ENCODE results near the gene MRE11. TPM values are rescaled to one million over a fixed set of nuclear protein-coding genes. Genes with fewer than 3 reads are reported as not detected.

Gene MRE11
- total and polyA plus RNA-seq, 2 donors (not counting 1 experiment from before 2014, with no cell fraction given), result 5.7 to 53.5 TPM

DNA sequence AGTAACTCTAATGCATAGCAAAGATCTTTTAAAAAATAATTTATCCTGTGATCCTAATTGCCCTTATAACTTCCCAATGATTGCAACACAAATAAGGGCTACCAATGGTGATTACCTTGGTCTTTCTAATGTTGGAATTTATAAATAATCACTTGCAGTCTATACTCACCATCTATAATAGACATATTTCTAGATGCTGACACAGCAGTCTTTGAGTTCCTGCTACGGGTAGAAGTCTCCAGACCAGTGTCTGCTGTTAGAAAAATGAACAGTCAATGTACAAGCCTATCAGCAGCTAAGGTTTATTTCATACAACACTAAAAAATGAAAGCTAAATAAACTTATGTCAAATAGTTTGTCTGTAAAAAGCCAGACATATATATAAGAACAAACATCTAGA lies 48.0 kb downstream of the MRE11 start:
- DNase-seq (no peak), ATAC-seq (ENCODE audit: low read depth) (no peak)
- Histone ChIP-seq H3K4me3 (ENCODE audit: control extremely low read depth in 1 of 5, extremely low read depth in 1 of 5, insufficient read depth in 1 of 5, low read depth in 2 of 5, low read length in 4 of 5) (no peak overlapping the region), H3K79me2 (ENCODE audit: control insufficient read depth, insufficient read depth, low read length) (no peaks in the 10 kb centered on the region), H4K20me1 (ENCODE audit: control insufficient read depth, insufficient read depth, low read length, poor library complexity, severe bottlenecking) (no peaks in the 10 kb centered on the region), H3K9ac (ENCODE audit: low read length) (no peak overlapping the region), H3K36me3 (replicated peaks in 1 of 2; ENCODE audit: control extremely low read depth in 1 of 2, control insufficient read depth in 1 of 2, extremely low read depth in 1 of 2, insufficient read depth in 2 of 2, low read length in 1 of 2) (peaks cover 8 to 33% of the 10 kb centered on the region in 2 experiments), H3K27ac (ENCODE audit: low read length in 2 of 2) (no peak overlapping the region), H3K4me2 (replicated peaks; ENCODE audit: low read depth, low read length, poor library complexity, severe bottlenecking) (no peak overlapping the region), H2AFZ (ENCODE audit: insufficient read depth, low read depth, low read length, poor library complexity, severe bottlenecking) (no peak overlapping the region), H3K27me3 (replicated peaks in 1 of 4; ENCODE audit: control extremely low read depth in 1 of 4, control insufficient read depth in 3 of 4, insufficient read depth in 4 of 4, low read length in 3 of 4) (no peaks in the 10 kb centered on the region), H3K4me1 (ENCODE audit: control insufficient read depth in 2 of 2, insufficient read depth in 2 of 2, low read length in 2 of 2) (no peaks in the 10 kb centered on the region), H3K9me3 (ENCODE audit: control extremely low read depth in 1 of 3, control insufficient read depth in 2 of 3, insufficient read depth in 1 of 3, low read length in 2 of 3) (no peaks in the 10 kb centered on the region)
- intact Hi-C loops (cut with micrococcal nuclease), result no loop called here
- WGBS (ENCODE audit: insufficient coverage), result no CpG with 5 or more reads among the region's 1 CpG
- ChIA-PET POLR2A (no interaction called here), CTCF (no interaction called here)
- no peaks in the 10 kb centered on the region for H3K4me1 Mint-ChIP-seq
- H3K4me3 Mint-ChIP-seq, result no peak overlapping the region
- H3K27me3 Mint-ChIP-seq, result no peaks in the 10 kb centered on the region
- TF ChIP-seq, protein P1, sequence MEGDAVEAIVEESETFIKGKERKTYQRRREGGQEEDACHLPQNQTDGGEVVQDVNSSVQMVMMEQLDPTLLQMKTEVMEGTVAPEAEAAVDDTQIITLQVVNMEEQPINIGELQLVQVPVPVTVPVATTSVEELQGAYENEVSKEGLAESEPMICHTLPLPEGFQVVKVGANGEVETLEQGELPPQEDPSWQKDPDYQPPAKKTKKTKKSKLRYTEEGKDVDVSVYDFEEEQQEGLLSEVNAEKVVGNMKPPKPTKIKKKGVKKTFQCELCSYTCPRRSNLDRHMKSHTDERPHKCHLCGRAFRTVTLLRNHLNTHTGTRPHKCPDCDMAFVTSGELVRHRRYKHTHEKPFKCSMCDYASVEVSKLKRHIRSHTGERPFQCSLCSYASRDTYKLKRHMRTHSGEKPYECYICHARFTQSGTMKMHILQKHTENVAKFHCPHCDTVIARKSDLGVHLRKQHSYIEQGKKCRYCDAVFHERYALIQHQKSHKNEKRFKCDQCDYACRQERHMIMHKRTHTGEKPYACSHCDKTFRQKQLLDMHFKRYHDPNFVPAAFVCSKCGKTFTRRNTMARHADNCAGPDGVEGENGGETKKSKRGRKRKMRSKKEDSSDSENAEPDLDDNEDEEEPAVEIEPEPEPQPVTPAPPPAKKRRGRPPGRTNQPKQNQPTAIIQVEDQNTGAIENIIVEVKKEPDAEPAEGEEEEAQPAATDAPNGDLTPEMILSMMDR (IDR thresholded peaks at IDR 0.05), result no peak
- TF ChIP-seq EZH2 (IDR thresholded peaks at IDR 0.05; ENCODE audit: borderline replicate concordance, insufficient read depth, low read depth, low read length, poor library complexity, severe bottlenecking), result no peak
- H3K9me3 Mint-ChIP-seq (ENCODE audit: insufficient read depth), result no peaks in the 10 kb centered on the region
- H3K27ac Mint-ChIP-seq, result no peak overlapping the region

DNA sequence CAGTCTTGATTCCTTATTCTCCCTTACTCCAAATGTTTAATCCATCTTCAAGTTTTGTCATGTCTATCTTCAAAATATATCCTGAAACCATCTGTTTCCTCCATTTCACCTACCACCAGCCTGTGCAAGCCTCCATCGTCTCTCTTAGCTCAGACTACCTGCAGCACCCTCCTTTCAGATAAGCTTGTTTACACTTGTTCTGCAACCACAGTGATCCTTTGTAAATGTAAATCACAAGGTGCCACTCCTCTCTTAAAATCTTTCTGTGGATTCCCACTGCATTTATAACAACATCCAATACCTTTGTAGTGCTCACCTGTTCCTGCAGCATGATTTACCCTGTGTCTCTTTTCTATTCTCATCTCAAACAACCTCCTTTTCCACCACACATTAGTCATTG lies 60.6 kb downstream of the MRE11 start:
- ChIA-PET POLR2A (no interaction called here), CTCF (interaction anchor here (0.6 kb wide), 1 partner anchor 504 kb away, joined by 4 read pairs; no protein-coding TSS in a partner anchor)
- WGBS (ENCODE audit: insufficient coverage), result 100% methylated on average over 1 of the region's 1 CpG
- H3K4me1 Mint-ChIP-seq, result no peaks in the 10 kb centered on the region
- H3K79me2 ChIP-seq (ENCODE audit: control insufficient read depth, insufficient read depth, low read length), result no peaks in the 10 kb centered on the region
- H3K4me2 ChIP-seq (replicated peaks; ENCODE audit: low read depth, low read length, poor library complexity, severe bottlenecking), result no peak overlapping the region
- no peaks in the 10 kb centered on the region for H3K9me3 ChIP-seq (ENCODE audit: control extremely low read depth in 1 of 3, control insufficient read depth in 2 of 3, insufficient read depth in 1 of 3, low read length in 2 of 3)
- H3K9ac ChIP-seq (ENCODE audit: low read length), result no peak overlapping the region
- H3K27ac Mint-ChIP-seq, result no peak overlapping the region
- intact Hi-C loops (cut with micrococcal nuclease), result no loop called here
- no peaks in the 10 kb centered on the region for H3K27me3 ChIP-seq (replicated peaks in 1 of 4; ENCODE audit: control extremely low read depth in 1 of 4, control insufficient read depth in 3 of 4, insufficient read depth in 4 of 4, low read length in 3 of 4)
- no peaks in the 10 kb centered on the region for H4K20me1 ChIP-seq (ENCODE audit: control insufficient read depth, insufficient read depth, low read length, poor library complexity, severe bottlenecking)
- H3K27me3 Mint-ChIP-seq, result no peaks in the 10 kb centered on the region
- peaks cover 13 to 45% of the 10 kb centered on the region in 2 experiments for H3K36me3 ChIP-seq (replicated peaks in 1 of 2; ENCODE audit: control extremely low read depth in 1 of 2, control insufficient read depth in 1 of 2, extremely low read depth in 1 of 2, insufficient read depth in 2 of 2, low read length in 1 of 2)
- TF ChIP-seq, protein P1 (IDR thresholded peaks at IDR 0.05), result no peak
- no peak for TF ChIP-seq EZH2 (IDR thresholded peaks at IDR 0.05; ENCODE audit: borderline replicate concordance, insufficient read depth, low read depth, low read length, poor library complexity, severe bottlenecking)
- H2AFZ ChIP-seq (ENCODE audit: insufficient read depth, low read depth, low read length, poor library complexity, severe bottlenecking), result no peak overlapping the region
- H3K4me1 ChIP-seq (ENCODE audit: control insufficient read depth in 2 of 2, insufficient read depth in 2 of 2, low read length in 2 of 2), result no peaks in the 10 kb centered on the region
- H3K27ac ChIP-seq (ENCODE audit: low read length in 2 of 2), result no peak overlapping the region
- no peaks in the 10 kb centered on the region for H3K9me3 Mint-ChIP-seq (ENCODE audit: insufficient read depth)
- no peak overlapping the region for H3K4me3 ChIP-seq (ENCODE audit: control extremely low read depth in 1 of 5, extremely low read depth in 1 of 5, insufficient read depth in 1 of 5, low read depth in 2 of 5, low read length in 4 of 5)
- ATAC-seq (ENCODE audit: low read depth) (no peak), DNase-seq (no peak)
- H3K4me3 Mint-ChIP-seq, result no peak overlapping the region

Measured in B cell (primary cell).